CD14-positive monocyte (primary cell): ENCODE measurements around the gene BMERB1. TPM values are rescaled to one million over a fixed set of nuclear protein-coding genes. Genes with fewer than 3 reads are reported as not detected.

Source experiments
- DNase-seq, 3 donors: peaks; one replicate each; pipeline ENCODE4 v3.0.0-alpha.2; 2011 to 2022
- H2AFZ ChIP-seq: 2 replicates; pipeline ENCODE4 v1.6.0; 2012; ENCODE audit warnings: mild to moderate bottlenecking, low read depth, low read length, inconsistent platforms; ENCODE audit not compliant: insufficient read depth, poor library complexity, severe bottlenecking
- H3K27ac ChIP-seq, 2 donors: 1 replicate in 1 of 2; 2 replicates in 1 of 2; pipeline ENCODE4 v1.5.1; 2012 to 2013; ENCODE audit warnings: low read length in 2 of 2, control low read depth in 1 of 2, inconsistent platforms in 1 of 2, low read depth in 1 of 2, mild to moderate bottlenecking in 1 of 2
- H3K27me3 ChIP-seq, 2 donors: one replicate each; pipeline versions ENCODE4 v1.6.0 to v1.6.1; 2011 to 2013; ENCODE audit warnings: low read length in 2 of 2; ENCODE audit not compliant: control insufficient read depth in 2 of 2, insufficient read depth in 2 of 2
- H3K36me3 ChIP-seq, 2 donors: replicated peaks in 1 of 2; 1 replicate in 1 of 2; 2 replicates in 1 of 2; pipeline versions ENCODE4 v1.5.1 to v1.6.1; 2012 to 2013; ENCODE audit warnings: low read length in 2 of 2, control low read depth in 1 of 2, inconsistent platforms in 1 of 2, mild to moderate bottlenecking in 1 of 2; ENCODE audit not compliant: insufficient read depth in 2 of 2, control insufficient read depth in 1 of 2
- H3K4me1 ChIP-seq, 2 donors: 1 replicate in 1 of 2; 2 replicates in 1 of 2; pipeline versions ENCODE4 v1.5.1 to v1.6.1; 2012 to 2013; ENCODE audit warnings: low read length in 2 of 2, control low read depth in 1 of 2, inconsistent platforms in 1 of 2, mild to moderate bottlenecking in 1 of 2, moderate library complexity in 1 of 2; ENCODE audit not compliant: insufficient read depth in 2 of 2, control insufficient read depth in 1 of 2
- H3K4me2 ChIP-seq: replicated peaks from 2 replicates; pipeline ENCODE3; 2012; ENCODE audit warnings: low read length, moderate library complexity, mild to moderate bottlenecking; ENCODE audit not compliant: poor library complexity, severe bottlenecking; ENCODE audit errors: extremely low read depth
- H3K4me3 ChIP-seq, 3 experiments: fragments of 200-600 bp in 1 of 3; sonication (generic) in 1 of 3; replicated peaks in 1 of 3; 1 replicate in 2 of 3; 2 replicates in 1 of 3; pipeline ENCODE4 v1.5.1; 2011 to 2013; ENCODE audit warnings: low read length in 3 of 3, mild to moderate bottlenecking in 3 of 3, control low read depth in 2 of 3, low read depth in 2 of 3, inconsistent platforms in 1 of 3, moderate library complexity in 1 of 3
- H3K79me2 ChIP-seq: 2 replicates; pipeline ENCODE4 v1.6.0; 2012; ENCODE audit warnings: mild to moderate bottlenecking, control low read depth, inconsistent platforms, low read length, moderate library complexity; ENCODE audit not compliant: insufficient read depth
- H3K9ac ChIP-seq: 2 replicates; pipeline ENCODE4 v1.6.0; 2017; ENCODE audit warnings: low read length, mild to moderate bottlenecking; ENCODE audit not compliant: insufficient read depth, poor library complexity, severe bottlenecking
- H3K9me3 ChIP-seq, 2 donors: replicated peaks in 1 of 2; 1 replicate in 1 of 2; 2 replicates in 1 of 2; pipeline versions ENCODE4 v1.5.1 to v1.6.1; 2012 to 2013; ENCODE audit warnings: low read length in 2 of 2, control low read depth in 1 of 2; ENCODE audit not compliant: control insufficient read depth in 1 of 2, insufficient read depth in 1 of 2
- H4K20me1 ChIP-seq: 2 replicates; pipeline ENCODE4 v1.6.0; 2012; ENCODE audit warnings: mild to moderate bottlenecking, low read length, control low read depth, moderate library complexity; ENCODE audit not compliant: insufficient read depth
- H3K27ac Mint-ChIP-seq, 7 donors: one replicate each; pipeline ENCODE4 v1.8.0; 2020; ENCODE audit warnings: mild to moderate bottlenecking in 7 of 7, mixed read lengths in 7 of 7, moderate library complexity in 6 of 7, inconsistent platforms in 2 of 7
- H3K27me3 Mint-ChIP-seq, 3 donors: one replicate each; pipeline ENCODE4 v1.8.0; 2021 to 2022; ENCODE audit warnings: low read depth in 3 of 3, mild to moderate bottlenecking in 3 of 3, mixed read lengths in 3 of 3, moderate library complexity in 3 of 3, inconsistent platforms in 1 of 3
- H3K36me3 Mint-ChIP-seq, 2 donors: one replicate each; pipeline ENCODE4 v1.8.0; 2020; ENCODE audit warnings: mixed read lengths in 2 of 2, inconsistent platforms in 1 of 2, mild to moderate bottlenecking in 1 of 2
- H3K4me1 Mint-ChIP-seq: one replicate; pipeline ENCODE4 v1.8.0; 2020; ENCODE audit warnings: mild to moderate bottlenecking, mixed read lengths
- H3K4me3 Mint-ChIP-seq, 2 donors: one replicate each; pipeline ENCODE4 v1.8.0; 2020; ENCODE audit warnings: mild to moderate bottlenecking in 2 of 2, mixed read lengths in 2 of 2, moderate library complexity in 1 of 2
- H3K9me3 Mint-ChIP-seq, 7 donors: one replicate each; pipeline ENCODE4 v1.8.0; 2020 to 2022; ENCODE audit warnings: mixed read lengths in 7 of 7, mild to moderate bottlenecking in 6 of 7, moderate library complexity in 6 of 7, inconsistent platforms in 2 of 7
- CTCF ChIP-seq: fragments of 200-600 bp; IDR thresholded peaks from one replicate; pipeline ENCODE4 v1.8.0; 2022; ENCODE audit warnings: antibody characterized with exemption, mild to moderate bottlenecking
- WGBS: methylation state at CpG from one replicate; pipeline ENCODE4 v1.1.5; 2013; ENCODE audit warnings: missing lambda C conversion rate; ENCODE audit not compliant: insufficient coverage; 5-methylcytosine and 5-hydroxymethylcytosine counted together
- intact Hi-C, 2 donors: fragments of 100-400 bp; cut with micrococcal nuclease; formaldehyde crosslinking; loops; one replicate each; pipeline versions ENCODE4 v1.15.0 to v1.15.1; 2023
- polyA plus RNA-seq, 3 donors: library from polyadenylated mRNA; depleted of rRNA in 1 of 3; unstranded in 2 of 3; stranded (reverse) in 1 of 3; fragments of 300-500 nt in 2 of 3; fragments of >200 nt in 1 of 3; fragmentation: Illumina TruSeq in 2 of 3; gene quantifications; 1 replicate in 2 of 3; 2 replicates in 1 of 3; pipeline ENCODE4 v1.2.3, GENCODE V29; 2012 to 2021

Gene BMERB1
- polyA plus RNA-seq, 3 donors: 0.11 to 0.28 (median 0.11) TPM

DNA sequence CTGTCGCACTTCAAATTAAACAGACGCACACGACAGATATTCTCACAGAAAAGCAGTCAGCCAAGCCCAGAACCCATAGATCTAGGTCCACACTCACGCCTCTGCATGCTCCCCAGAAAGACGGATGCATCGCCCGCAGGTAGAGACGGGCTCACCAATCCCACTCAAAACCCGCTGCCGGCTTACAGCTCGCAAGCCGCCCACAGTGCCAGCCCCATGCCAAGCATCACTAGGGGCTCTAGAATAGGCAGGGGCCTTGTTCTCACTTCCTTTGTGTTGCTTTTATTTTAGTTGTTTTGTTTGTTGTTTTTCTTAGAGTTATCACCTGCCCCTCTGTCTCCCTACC lies 336 bp upstream of the BMERB1 start:
- intact Hi-C loops: no loop called here
- Mint-ChIP-seq H3K36me3 (no peaks in the 10 kb centered on the region), H3K27ac (no peak overlapping the region), H3K4me1 (peaks cover 11% of the 10 kb centered on the region), H3K9me3 (peaks cover 0 to 6% (median 0%) of the 10 kb centered on the region in 7 donors), H3K27me3 (peaks cover 34 to 40% (median 39%) of the 10 kb centered on the region in 3 donors), H3K4me3 (peak overlapping the region in 1 of 2 donors; percentile 76)
- Histone ChIP-seq H3K9ac (no peak overlapping the region), H3K36me3 (no peaks in the 10 kb centered on the region), H3K4me1 (peaks cover 4 to 14% of the 10 kb centered on the region in 2 donors), H4K20me1 (no peaks in the 10 kb centered on the region), H3K4me2 (no peak overlapping the region), H2AFZ (peak overlapping the region; percentile 59), H3K27ac (no peak overlapping the region), H3K27me3 (peaks cover 31 to 44% of the 10 kb centered on the region in 2 donors), H3K79me2 (no peaks in the 10 kb centered on the region), H3K9me3 (peaks cover 0 to 6% of the 10 kb centered on the region in 2 donors), H3K4me3 (no peak overlapping the region)
- no peak for DNase-seq
- no peak for TF ChIP-seq CTCF
- 34% methylated on average over 8 of the region's 12 CpGs for WGBS

DNA sequence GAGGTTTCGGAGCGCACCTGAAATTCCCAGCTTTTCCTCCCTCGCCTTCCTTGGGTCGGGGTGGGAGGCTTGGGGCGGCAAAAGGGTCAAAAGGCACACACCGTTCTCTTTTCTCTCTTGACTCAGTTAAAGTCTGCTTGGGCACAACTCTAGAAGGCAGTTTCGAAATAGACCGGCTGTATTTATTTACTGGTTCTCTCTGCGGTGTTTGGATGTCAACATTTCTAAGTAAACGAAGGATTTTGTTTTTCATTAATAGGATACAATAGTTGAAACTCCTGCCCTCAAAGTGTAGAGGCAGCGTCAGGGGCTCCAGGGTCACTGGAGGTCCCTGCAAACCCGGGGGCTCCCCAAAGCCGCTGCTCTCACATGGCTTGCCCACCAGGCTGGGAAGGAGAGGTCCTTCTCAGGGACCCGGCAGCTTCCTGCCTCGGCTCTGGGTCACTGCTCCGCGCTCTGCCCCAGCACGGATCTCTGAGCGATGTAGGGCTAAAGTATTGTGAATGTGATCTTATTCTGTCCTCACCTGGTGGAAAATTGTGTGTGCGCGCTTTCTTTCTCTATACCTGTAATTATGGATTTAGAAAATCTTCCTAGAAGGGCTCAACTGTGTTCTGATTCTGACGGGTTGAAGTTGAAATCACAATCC lies 952 bp downstream of the BMERB1 start:
- H3K9me3 ChIP-seq: peaks cover 0 to 6% of the 10 kb centered on the region in 2 donors
- no peak for DNase-seq
- H3K27me3 ChIP-seq: peaks cover 31 to 44% of the 10 kb centered on the region in 2 donors
- 11% methylated on average over 7 of the region's 22 CpGs for WGBS
- intact Hi-C loops: no loop called here
- peaks cover 0 to 6% (median 0%) of the 10 kb centered on the region in 7 donors for H3K9me3 Mint-ChIP-seq
- no peaks in the 10 kb centered on the region for H3K79me2 ChIP-seq
- no peaks in the 10 kb centered on the region for H3K36me3 Mint-ChIP-seq
- peaks cover 34 to 42% (median 39%) of the 10 kb centered on the region in 3 donors for H3K27me3 Mint-ChIP-seq
- H3K4me1 Mint-ChIP-seq: peaks cover 11% of the 10 kb centered on the region
- H3K4me1 ChIP-seq: peaks cover 4 to 14% of the 10 kb centered on the region in 2 donors
- no peaks in the 10 kb centered on the region for H4K20me1 ChIP-seq
- H3K27ac ChIP-seq: no peak overlapping the region
- TF ChIP-seq CTCF: no peak
- H3K4me2 ChIP-seq: peak overlapping the region; percentile 28
- H3K36me3 ChIP-seq: no peaks in the 10 kb centered on the region
- peak overlapping the region; percentile 27 to 79 for H3K4me3 Mint-ChIP-seq
- no peak overlapping the region for H3K27ac Mint-ChIP-seq
- H3K9ac ChIP-seq: no peak overlapping the region
- no peak overlapping the region for H2AFZ ChIP-seq
- peak overlapping the region in 1 of 3 experiments; percentile 12 for H3K4me3 ChIP-seq
